HEK293 (cell line): ENCODE results near the gene GGPS1.

ENCODE experiments used
- CTCF ChIA-PET: fragments of 350-600 bp; formaldehyde crosslinking; extraction: SDS; loops from one replicate; lab custom pipeline; 2021; ENCODE audit warnings: antibody characterized with exemption; lab: Yijun Ruan, JAX
- POLR2A ChIA-PET: fragments of 300-600 bp; formaldehyde crosslinking; extraction: SDS; loops from one replicate; lab custom pipeline; 2020; ENCODE audit warnings: antibody characterized with exemption, inconsistent platforms; lab: Yijun Ruan, JAX
- H3K27ac ChIP-seq: fragments of 200-500 bp; sonication (Bioruptor generic); 2 replicates; pipeline ENCODE4 v1.5.1; 2014; ENCODE audit warnings: low read depth, low read length, control low read depth, inconsistent platforms; ENCODE audit errors: extremely low read depth
- H3K36me3 ChIP-seq, 2 experiments: fragments of 200-500 bp in 1 of 2; sonication (Bioruptor generic) in 1 of 2; 1 replicate in 1 of 2; 2 replicates in 1 of 2; pipeline ENCODE4 v1.5.1; 2014 to 2017; ENCODE audit warnings: inconsistent platforms in 2 of 2, low read length in 2 of 2; ENCODE audit not compliant: control insufficient read depth in 2 of 2, insufficient read depth in 1 of 2
- H3K4me1 ChIP-seq: fragments of 200-500 bp; sonication (Bioruptor generic); 2 replicates; pipeline ENCODE4 v1.5.1; 2014; ENCODE audit warnings: mild to moderate bottlenecking, low read length, inconsistent platforms; ENCODE audit not compliant: control insufficient read depth, insufficient read depth
- H3K4me3 ChIP-seq: 2 replicates; pipeline ENCODE4 v1.5.1; 2011; ENCODE audit warnings: low read depth, mild to moderate bottlenecking, control low read depth, low read length, moderate library complexity
- H3K9me3 ChIP-seq: fragments of 200-500 bp; sonication (Bioruptor generic); 2 replicates; pipeline ENCODE4 v1.5.1; 2014; ENCODE audit warnings: low read depth, low read length, inconsistent platforms; ENCODE audit not compliant: control insufficient read depth, insufficient read depth
- BCL11A ChIP-seq: fragments of 450-650 bp; formaldehyde crosslinking; IDR thresholded peaks from 2 replicates; pipeline ENCODE4 v1.5.1; 2016; ENCODE audit warnings: low read depth, missing biosample characterization, missing genetic modification characterization
- HOXC10 ChIP-seq: sonication (generic); formaldehyde crosslinking; IDR thresholded peaks from 2 replicates; pipeline ENCODE4 v1.8.1; 2023; ENCODE audit warnings: mild to moderate bottlenecking, missing genetic modification reagents
- KLF10 ChIP-seq: fragments of 450-650 bp; IDR thresholded peaks from 2 replicates; pipeline ENCODE4 v1.5.1; 2018; ENCODE audit warnings: missing biosample characterization, mild to moderate bottlenecking, missing genetic modification characterization
- MEIS1 ChIP-seq: sonication (generic); formaldehyde crosslinking; IDR thresholded peaks from 2 replicates; pipeline ENCODE4 v1.8.1; 2022; ENCODE audit warnings: missing genetic modification reagents, mild to moderate bottlenecking, borderline replicate concordance
- OVOL3 ChIP-seq: fragments of 450-650 bp; formaldehyde crosslinking; IDR thresholded peaks from 2 replicates; pipeline ENCODE4 v1.5.1; 2016; ENCODE audit warnings: missing biosample characterization, missing genetic modification characterization
- TSHZ1 ChIP-seq: fragments of 450-650 bp; formaldehyde crosslinking; IDR thresholded peaks from 2 replicates; pipeline ENCODE4 v1.5.1; 2016; ENCODE audit warnings: missing biosample characterization, missing genetic modification characterization, borderline replicate concordance
- YY1 ChIP-seq: fragments of 450-650 bp; formaldehyde crosslinking; IDR thresholded peaks from 2 replicates; pipeline ENCODE4 v1.5.1; 2018; ENCODE audit warnings: missing biosample characterization, missing genetic modification characterization
- ZBTB17 ChIP-seq: fragments of 450-650 bp; formaldehyde crosslinking; IDR thresholded peaks from 2 replicates; pipeline ENCODE4 v1.5.1; 2016; ENCODE audit warnings: missing biosample characterization, missing genetic modification characterization
- ZBTB48 ChIP-seq: fragments of 450-650 bp; formaldehyde crosslinking; IDR thresholded peaks from 2 replicates; pipeline ENCODE4 v1.5.1; 2016; ENCODE audit warnings: missing biosample characterization, missing genetic modification characterization
- ZNF24 ChIP-seq: fragments of 450-650 bp; formaldehyde crosslinking; IDR thresholded peaks from 2 replicates; pipeline ENCODE4 v1.5.1; 2016; ENCODE audit warnings: missing biosample characterization, missing genetic modification characterization
- ZNF324 ChIP-seq: fragments of 450-650 bp; formaldehyde crosslinking; IDR thresholded peaks from 2 replicates; pipeline ENCODE4 v1.5.1; 2016; ENCODE audit warnings: missing biosample characterization, missing genetic modification characterization
- ZNF362 ChIP-seq: fragments of 450-650 bp; formaldehyde crosslinking; IDR thresholded peaks from 2 replicates; pipeline ENCODE4 v1.5.1; 2016; ENCODE audit warnings: missing biosample characterization, missing genetic modification characterization
- ZNF518A ChIP-seq: fragments of 450-650 bp; formaldehyde crosslinking; conservative IDR thresholded peaks from 2 replicates; pipeline ENCODE4 v1.5.1; 2016; ENCODE audit warnings: low read depth, missing biosample characterization, missing genetic modification characterization
- ZNF529 ChIP-seq: fragments of 450-650 bp; formaldehyde crosslinking; IDR thresholded peaks from 2 replicates; pipeline ENCODE4 v1.5.1; 2017; ENCODE audit warnings: missing genetic modification characterization, missing biosample characterization; ENCODE audit not compliant: insufficient replicate concordance
- ZNF558 ChIP-seq: fragments of 450-650 bp; formaldehyde crosslinking; IDR thresholded peaks from 2 replicates; pipeline ENCODE4 v1.5.1; 2016; ENCODE audit warnings: missing biosample characterization, missing genetic modification characterization
- ZNF660 ChIP-seq: fragments of 450-650 bp; IDR thresholded peaks from 2 replicates; pipeline ENCODE4 v1.5.1; 2018; ENCODE audit warnings: missing biosample characterization, mild to moderate bottlenecking, missing genetic modification characterization
- ZNF701 ChIP-seq: fragments of 450-650 bp; formaldehyde crosslinking; IDR thresholded peaks from 2 replicates; pipeline ENCODE4 v1.5.1; 2016; ENCODE audit warnings: missing biosample characterization, missing genetic modification characterization
- ZNF704 ChIP-seq: fragments of 450-650 bp; formaldehyde crosslinking; IDR thresholded peaks from 2 replicates; pipeline ENCODE4 v1.5.1; 2016; ENCODE audit warnings: missing biosample characterization, missing genetic modification characterization
- ZNF792 ChIP-seq: fragments of 450-650 bp; formaldehyde crosslinking; IDR thresholded peaks from 2 replicates; pipeline ENCODE4 v1.5.1; 2016; ENCODE audit warnings: missing biosample characterization, missing genetic modification characterization
- TF ChIP-seq, protein P1 (sequence below): fragments of 450-650 bp; formaldehyde crosslinking; IDR thresholded peaks from 2 replicates; pipeline ENCODE4 v1.5.1; 2017; ENCODE audit warnings: missing biosample characterization, missing genetic modification characterization

Gene GGPS1

DNA sequence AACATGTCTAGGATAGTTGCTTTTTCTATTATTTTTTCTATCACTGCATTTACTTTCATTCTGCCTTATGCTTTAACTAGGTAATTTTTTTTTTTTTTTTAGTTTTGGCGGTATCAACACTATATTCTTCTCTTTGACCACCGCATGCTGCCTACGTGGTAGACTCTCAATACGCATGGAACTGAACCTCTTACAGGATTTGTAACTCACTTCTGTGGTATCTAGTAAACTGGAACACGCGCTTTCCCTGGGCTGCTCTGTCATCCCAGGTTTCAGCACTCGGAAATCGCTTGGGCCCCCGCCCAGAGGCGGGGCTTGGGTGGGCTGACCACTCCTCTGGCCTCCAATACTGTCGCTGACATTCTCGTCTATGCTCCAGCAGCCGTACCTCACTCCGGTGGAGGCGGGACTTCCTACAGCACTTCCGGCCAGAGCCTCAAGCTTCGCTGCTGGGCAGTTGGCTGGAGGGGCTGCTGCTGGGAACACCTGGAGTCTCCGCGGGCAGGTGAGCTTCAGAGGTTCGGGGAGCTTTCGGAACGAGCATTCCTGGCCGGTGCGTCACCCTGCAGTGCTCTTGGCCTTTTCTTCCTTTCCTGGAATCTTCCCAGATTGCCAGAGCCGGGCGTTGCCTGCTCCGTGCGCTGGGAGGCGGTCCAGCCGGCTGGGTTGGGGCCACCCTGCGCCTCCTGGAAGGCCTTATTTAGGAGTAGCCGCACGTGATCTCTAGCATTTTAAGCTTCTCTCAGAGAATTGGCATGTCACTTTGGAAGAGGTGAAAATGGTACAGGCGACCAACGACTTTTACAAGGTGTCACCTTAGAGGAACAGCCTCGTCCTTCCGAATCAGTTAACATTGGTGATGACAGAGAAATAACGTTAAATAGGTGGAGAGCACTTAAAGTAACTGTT, 38.9 kb downstream of the GGPS1 start, which contains the start of gene TBCE (continued):
- TF ChIP-seq ZNF660 (tag by site-specific recombination): peak; percentile 87; the same call in 1 of the 2 replicates
- 0 out of 2 replicates have a peak, but pooled peaks have one; percentile 19 for TF ChIP-seq YY1 (tag by site-specific recombination)
- TF ChIP-seq, protein P1, sequence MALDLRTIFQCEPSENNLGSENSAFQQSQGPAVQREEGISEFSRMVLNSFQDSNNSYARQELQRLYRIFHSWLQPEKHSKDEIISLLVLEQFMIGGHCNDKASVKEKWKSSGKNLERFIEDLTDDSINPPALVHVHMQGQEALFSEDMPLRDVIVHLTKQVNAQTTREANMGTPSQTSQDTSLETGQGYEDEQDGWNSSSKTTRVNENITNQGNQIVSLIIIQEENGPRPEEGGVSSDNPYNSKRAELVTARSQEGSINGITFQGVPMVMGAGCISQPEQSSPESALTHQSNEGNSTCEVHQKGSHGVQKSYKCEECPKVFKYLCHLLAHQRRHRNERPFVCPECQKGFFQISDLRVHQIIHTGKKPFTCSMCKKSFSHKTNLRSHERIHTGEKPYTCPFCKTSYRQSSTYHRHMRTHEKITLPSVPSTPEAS (tag by site-specific recombination): 0 out of 2 replicates have a peak, but pooled peaks have one; percentile 29
- peak; percentile 87 for TF ChIP-seq ZNF518A
- 0 out of 2 replicates have a peak, but pooled peaks have one; percentile 11 for TF ChIP-seq ZNF792 (tag by site-specific recombination)
- no peak for TF ChIP-seq ZBTB48 (tag by site-specific recombination)
- 0 out of 2 replicates have a peak, but pooled peaks have one; percentile 44 for TF ChIP-seq OVOL3 (tag by site-specific recombination)
- TF ChIP-seq ZBTB17: peak; percentile 100
- peak; percentile 46; the same call in 1 of the 2 replicates for TF ChIP-seq ZNF558
- no peak for TF ChIP-seq KLF10 (tag by site-specific recombination)
- no peak for TF ChIP-seq MEIS1
- peak; percentile 21 for TF ChIP-seq ZNF24 (tag by site-specific recombination)
- TF ChIP-seq BCL11A (tag by site-specific recombination): peak; percentile 64; the same call in 1 of the 2 replicates

- H3K27ac ChIP-seq: no peak overlapping the region
- no peak overlapping the region for H3K4me3 ChIP-seq
- CTCF ChIA-PET: interaction anchor here (0.6 to 1.9 kb wide), 2 partner anchors 48 to 389 kb away, joined by 3 to 14 read pairs; no protein-coding TSS in a partner anchor
- POLR2A ChIA-PET: interaction anchor here (1.6 to 1.8 kb wide), 2 partner anchors 22 to 48 kb away, joined by 6 to 9 read pairs; no protein-coding TSS in a partner anchor
- peaks cover 5 to 9% of the 10 kb centered on the region in 2 experiments; a peak in 2 of 3 replicates for H3K36me3 ChIP-seq
- H3K9me3 ChIP-seq: no peaks in the 10 kb centered on the region
- TF ChIP-seq HOXC10 (CRISPR knock-in tag) (no peak), ZNF704 (tag by site-specific recombination) (no peak), TSHZ1 (tag by site-specific recombination) (no peak), ZNF362 (tag by site-specific recombination) (peak; percentile 96), ZNF529 (tag by site-specific recombination) (no peak), ZNF324 (tag by site-specific recombination) (no peak), ZNF701 (tag by site-specific recombination) (no peak)
- 0 out of 2 replicates have a peak, but pooled peaks cover 4% of the 10 kb centered on the region for H3K4me1 ChIP-seq
Measured at GRCh38 chr1:235368428-235368827, 40.1 kb downstream of the GGPS1 start.
